NB4 (cell line): ENCODE data around the gene COL8A1.

ENCODE experiments used
- MYC ChIP-seq: IDR thresholded peaks from 2 replicates; pipeline ENCODE4 v1.6.1; 2011; ENCODE audit warnings: low read depth, low read length
- TF ChIP-seq, protein P1 (sequence below): IDR thresholded peaks from one replicate; pipeline ENCODE4 v1.5.1; 2012; ENCODE audit warnings: low read depth, low read length

DNA sequence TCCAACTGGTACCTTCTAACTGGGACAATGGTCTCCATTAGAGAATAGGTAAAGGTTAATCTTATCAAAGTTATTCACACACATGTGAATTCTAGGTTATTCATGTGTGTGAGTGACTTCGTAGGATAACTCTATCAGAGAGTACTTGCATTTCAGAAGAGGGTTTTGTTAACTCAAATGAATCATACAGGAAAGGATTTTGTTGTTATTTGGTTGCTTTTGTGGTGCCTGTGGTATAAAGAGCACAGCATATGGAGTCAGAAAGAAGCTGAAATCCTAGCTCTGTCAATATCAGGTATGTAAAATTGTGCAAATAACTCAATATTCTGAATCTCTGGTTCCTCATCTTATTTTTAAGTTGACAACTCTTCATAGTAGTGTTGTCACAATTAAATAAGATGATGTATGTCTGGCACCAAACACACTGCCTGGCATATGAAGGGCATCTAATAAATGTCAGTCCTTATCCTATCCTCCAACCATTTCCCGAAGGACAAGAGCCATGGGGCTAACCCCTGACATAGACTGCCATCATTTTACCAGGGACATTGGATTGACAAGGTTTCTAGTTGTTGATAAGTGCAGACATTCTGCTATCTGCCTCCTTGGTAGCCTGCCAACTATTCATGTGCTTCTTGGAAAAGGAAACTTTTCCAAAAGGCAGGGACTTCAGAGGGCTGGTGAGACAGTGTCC is 130.6 kb downstream of the COL8A1 start:
- TF ChIP-seq MYC = no peak
- TF ChIP-seq, protein P1, sequence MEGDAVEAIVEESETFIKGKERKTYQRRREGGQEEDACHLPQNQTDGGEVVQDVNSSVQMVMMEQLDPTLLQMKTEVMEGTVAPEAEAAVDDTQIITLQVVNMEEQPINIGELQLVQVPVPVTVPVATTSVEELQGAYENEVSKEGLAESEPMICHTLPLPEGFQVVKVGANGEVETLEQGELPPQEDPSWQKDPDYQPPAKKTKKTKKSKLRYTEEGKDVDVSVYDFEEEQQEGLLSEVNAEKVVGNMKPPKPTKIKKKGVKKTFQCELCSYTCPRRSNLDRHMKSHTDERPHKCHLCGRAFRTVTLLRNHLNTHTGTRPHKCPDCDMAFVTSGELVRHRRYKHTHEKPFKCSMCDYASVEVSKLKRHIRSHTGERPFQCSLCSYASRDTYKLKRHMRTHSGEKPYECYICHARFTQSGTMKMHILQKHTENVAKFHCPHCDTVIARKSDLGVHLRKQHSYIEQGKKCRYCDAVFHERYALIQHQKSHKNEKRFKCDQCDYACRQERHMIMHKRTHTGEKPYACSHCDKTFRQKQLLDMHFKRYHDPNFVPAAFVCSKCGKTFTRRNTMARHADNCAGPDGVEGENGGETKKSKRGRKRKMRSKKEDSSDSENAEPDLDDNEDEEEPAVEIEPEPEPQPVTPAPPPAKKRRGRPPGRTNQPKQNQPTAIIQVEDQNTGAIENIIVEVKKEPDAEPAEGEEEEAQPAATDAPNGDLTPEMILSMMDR = no peak
